Upper lobe of left lung (tissue), 6 donors: Measurements from ENCODE around the gene FXYD7. TPM values are rescaled to one million over a fixed set of nuclear protein-coding genes. Genes with fewer than 3 reads are reported as not detected.

ENCODE experiments used
- ATAC-seq, 2 donors: fragments of 200-7000 bp; cut with Tn5 transposase; one replicate each; pipeline ENCODE4 v1.9.1; 2022; ENCODE audit warnings: mild to moderate bottlenecking in 2 of 2, moderate library complexity in 2 of 2; ENCODE audit not compliant: low FRiP score in 2 of 2
- DNase-seq, 2 donors: peaks; one replicate each; pipeline ENCODE4 v3.0.0-alpha.2; 2019 to 2020
- H3K27ac ChIP-seq, 4 donors: fragments of 200-600 bp; sonication (generic); one replicate each; pipeline ENCODE4 v1.5.1; 2016 to 2019
- H3K27me3 ChIP-seq, 4 donors: fragments of 200-600 bp; sonication (generic); one replicate each; pipeline ENCODE4 v1.5.1; 2017 to 2019
- H3K36me3 ChIP-seq, 4 donors: fragments of 200-600 bp; sonication (generic); one replicate each; pipeline ENCODE4 v1.5.1; 2016 to 2019
- H3K4me1 ChIP-seq, 4 donors: fragments of 200-600 bp; sonication (generic); one replicate each; pipeline ENCODE4 v1.5.1; 2018 to 2019
- H3K4me3 ChIP-seq, 4 donors: fragments of 200-600 bp; sonication (generic); one replicate each; pipeline ENCODE4 v1.5.1; 2017 to 2019; ENCODE audit warnings: mild to moderate bottlenecking in 2 of 4, moderate library complexity in 1 of 4
- H3K9me3 ChIP-seq, 4 donors: fragments of 200-600 bp; sonication (generic); one replicate each; pipeline ENCODE4 v1.5.1; 2018 to 2019
- CTCF ChIP-seq, 6 experiments: fragments of 450-650 bp in 4 of 6; fragments of 200-600 bp in 2 of 6; sonication (generic) in 2 of 6; IDR thresholded peaks; one replicate each; pipeline ENCODE4 v1.5.1; 2016 to 2019; ENCODE audit warnings: antibody characterized with exemption in 6 of 6
- EP300 ChIP-seq, 4 donors: sonication (generic); formaldehyde crosslinking; IDR thresholded peaks; one replicate each; pipeline ENCODE4 v1.5.1; 2017; ENCODE audit warnings: antibody characterized with exemption in 4 of 4, control low read depth in 2 of 4
- POLR2A ChIP-seq, 4 donors: fragments of 450-650 bp; IDR thresholded peaks; one replicate each; pipeline ENCODE4 v1.5.1; 2016 to 2017; ENCODE audit warnings: antibody characterized with exemption in 4 of 4, mild to moderate bottlenecking in 2 of 4
- POLR2AphosphoS5 ChIP-seq, 2 donors: sonication (generic); formaldehyde crosslinking; IDR thresholded peaks; one replicate each; pipeline ENCODE4 v1.5.1; 2017; ENCODE audit warnings: antibody characterized with exemption in 2 of 2
- whole genome bisulfite sequencing, 2 donors: methylation state at CpG; one replicate each; pipeline ENCODE4 v1.1.5; 2017 to 2018; 5-methylcytosine and 5-hydroxymethylcytosine counted together
- total RNA-seq, 6 donors: library from RNA; depleted of rRNA in 4 of 6; stranded (reverse); fragments of >200 nt in 4 of 6; gene quantifications; one replicate each; pipeline versions ENCODE4 v1.1.0 to v1.2.1, GENCODE V29; 2016 to 2021
- donor health status: DM: no; HTN: no; CAD: no; lungs with moderate emphysema.
- donor health status: DM: no; HTN: yes; CAD: no; lungs with severe emphysema.

The FXYD7 gene
- total RNA-seq, 6 donors from 2014 or later, result 0.34 TPM; not detected in 5

GRCh38 chr19:35157431-35157830 is 14.4 kb downstream of the FXYD7 start:
- H3K27ac ChIP-seq, result no peak overlapping the region
- H3K27me3 ChIP-seq, result no peaks in the 10 kb centered on the region
- no peak for TF ChIP-seq POLR2AphosphoS5 (IDR thresholded peaks at IDR 0.05)
- no peak for TF ChIP-seq CTCF (IDR thresholded peaks at IDR 0.05)
- TF ChIP-seq POLR2A (IDR thresholded peaks at IDR 0.05), result no peak
- no peak for TF ChIP-seq EP300 (IDR thresholded peaks at IDR 0.05)
- no peak for ATAC-seq
- 99 to 100% methylated on average over 4 of the region's 4 CpGs for whole genome bisulfite sequencing, 2 donors
- DNase-seq, result no peak
- peaks cover 21 to 35% (median 31%) of the 10 kb centered on the region in 4 donors for H3K4me1 ChIP-seq
- peaks cover 0 to 3% (median 0%) of the 10 kb centered on the region in 4 donors for H3K9me3 ChIP-seq
- peaks cover 12 to 57% (median 35%) of the 10 kb centered on the region in 4 donors for H3K36me3 ChIP-seq
- H3K4me3 ChIP-seq, result no peak overlapping the region

- ATAC-seq (no peak), DNase-seq (no peak)
- no peak overlapping the region for H3K4me3 ChIP-seq
- peaks cover 20 to 79% (median 51%) of the 10 kb centered on the region in 4 donors for H3K36me3 ChIP-seq
- peaks cover 7 to 19% (median 16%) of the 10 kb centered on the region in 4 donors for H3K4me1 ChIP-seq
- H3K27me3 ChIP-seq, result no peaks in the 10 kb centered on the region
- peaks cover 0 to 17% (median 9%) of the 10 kb centered on the region in 4 donors for H3K9me3 ChIP-seq
- WGBS, 2 donors, result 87% methylated on average over 6 to 8 of the region's 8 CpGs
- H3K27ac ChIP-seq, result no peak overlapping the region
- TF ChIP-seq POLR2AphosphoS5 (IDR thresholded peaks at IDR 0.05) (no peak), POLR2A (IDR thresholded peaks at IDR 0.05) (no peak), EP300 (IDR thresholded peaks at IDR 0.05) (no peak), CTCF (IDR thresholded peaks at IDR 0.05) (no peak)
Observed at GRCh38 chr19:35159606-35160005, 16.6 kb downstream of the FXYD7 start.

GRCh38 chr19:35160629-35161433 is 17.8 kb downstream of the FXYD7 start:
- 96% methylated on average over 9 of the region's 9 CpGs for WGBS, 2 donors
- Histone ChIP-seq H3K36me3 (peaks cover 23 to 91% (median 62%) of the 10 kb centered on the region in 4 donors), H3K27me3 (no peaks in the 10 kb centered on the region), H3K4me3 (no peak overlapping the region), H3K27ac (no peak overlapping the region), H3K4me1 (peaks cover 5 to 9% (median 7%) of the 10 kb centered on the region in 4 donors), H3K9me3 (peaks cover 3 to 28% (median 14%) of the 10 kb centered on the region in 4 donors)
- no peak for TF ChIP-seq POLR2A (IDR thresholded peaks at IDR 0.05)
- TF ChIP-seq POLR2AphosphoS5 (IDR thresholded peaks at IDR 0.05), result no peak
- TF ChIP-seq CTCF (IDR thresholded peaks at IDR 0.05), result no peak
- TF ChIP-seq EP300 (IDR thresholded peaks at IDR 0.05), result no peak
- DNase-seq (no peak), ATAC-seq (no peak)

- H3K36me3 ChIP-seq, result peaks cover 28 to 97% (median 68%) of the 10 kb centered on the region in 4 donors
- ATAC-seq, result no peak
- WGBS, 2 donors, result 93 to 100% methylated on average over 2 of the region's 2 CpGs
Observed at GRCh38 chr19:35161434-35161743, 18.3 kb downstream of the FXYD7 start.

More at GRCh38 chr19:35161434-35161743, 18.3 kb downstream of the FXYD7 start:
- DNase-seq, result no peak
- Histone ChIP-seq H3K4me3 (no peak overlapping the region), H3K9me3 (peaks cover 8 to 33% (median 20%) of the 10 kb centered on the region in 4 donors), H3K4me1 (peaks cover 0 to 4% (median 2%) of the 10 kb centered on the region in 4 donors), H3K27me3 (no peaks in the 10 kb centered on the region), H3K27ac (no peak overlapping the region)
- no peak for TF ChIP-seq EP300 (IDR thresholded peaks at IDR 0.05)
- TF ChIP-seq POLR2A (IDR thresholded peaks at IDR 0.05), result no peak
- TF ChIP-seq POLR2AphosphoS5 (IDR thresholded peaks at IDR 0.05), result no peak
- no peak for TF ChIP-seq CTCF (IDR thresholded peaks at IDR 0.05)
